K562 (cell line): Measurements from ENCODE around the gene XRCC3. TPM values are rescaled to one million over a fixed set of nuclear protein-coding genes. Genes with fewer than 3 reads are reported as not detected.
"Not testable (repeated sequence)": the region's sequence is repeated elsewhere in the genome, so short reads cannot be mapped to it uniquely, and the experiment has no call there.

Source experiments
- ATAC-seq: fragments of 200-7000 bp; cut with Tn5 transposase; 3 replicates; pipeline ENCODE4 v1.9.1; 2020; ENCODE audit warnings: moderate library complexity
- BruUV-seq: library from RNA; stranded (reverse); fragments of 400-500 nt; replicated peaks from 2 replicates; lab custom pipeline; 2021; lab: Mats Ljungman, UMichigan
- CTCF ChIA-PET: fragments of 300-600 bp; formaldehyde crosslinking; extraction: SDS; loops from one replicate; lab custom pipeline; 2021; ENCODE audit warnings: low intra/inter-chr PET ratio; lab: Yijun Ruan, JAX
- POLR2A ChIA-PET: fragments of 300-600, 350-650 bp; sonication (Branson Sonifier 250); formaldehyde crosslinking; extraction: SDS; loops from one replicate; lab custom pipeline; 2021; ENCODE audit warnings: antibody characterized with exemption, inconsistent platforms; lab: Yijun Ruan, JAX
- DNase-seq, 4 experiments: peaks; one replicate each; pipeline versions ENCODE4 v3.0.0 to v3.0.0-alpha.2; 2011 to 2018; ENCODE audit warnings: low spot score in 3 of 4, mixed read lengths in 3 of 4; ENCODE audit errors: extremely low read depth in 1 of 4
- FAIRE-seq: peaks from 2 replicates; lab custom pipeline; 2011; peaks lifted over from hg19 to GRCh38; lab: Jason Lieb, UNC
- H2AFZ ChIP-seq: 2 replicates; pipeline ENCODE4 v1.6.0; 2011; ENCODE audit warnings: low read depth, low read length, control low read depth, inconsistent platforms
- H3K27ac ChIP-seq: fragments of 200-600 bp; 3 replicates; pipeline ENCODE4 v1.8.0; 2011; ENCODE audit warnings: low read depth, mild to moderate bottlenecking, control low read depth, inconsistent platforms, low read length, moderate library complexity, mixed read lengths; ENCODE audit errors: extremely low read depth
- H3K27me3 ChIP-seq, 2 experiments: fragments of 300-600 bp in 1 of 2; 2 replicates in 1 of 2; 3 replicates in 1 of 2; pipeline versions ENCODE4 v1.6.0 to v1.8.0; 2011; ENCODE audit warnings: inconsistent platforms in 2 of 2, low read length in 2 of 2, mild to moderate bottlenecking in 1 of 2, mixed read lengths in 1 of 2, moderate library complexity in 1 of 2; ENCODE audit not compliant: control insufficient read depth in 2 of 2, insufficient read depth in 2 of 2
- H3K36me3 ChIP-seq: fragments of 300-600 bp; 3 replicates; pipeline ENCODE4 v1.8.0; 2011; ENCODE audit warnings: mild to moderate bottlenecking, low read length, inconsistent platforms; ENCODE audit not compliant: control insufficient read depth, insufficient read depth
- H3K4me1 ChIP-seq, 2 experiments: fragments of 200-600 bp in 1 of 2; replicated peaks in 1 of 2; 2 replicates in 1 of 2; 3 replicates in 1 of 2; pipeline versions ENCODE4 v1.5.1 to v1.8.0; 2011; ENCODE audit warnings: inconsistent platforms in 2 of 2, low read length in 2 of 2, mild to moderate bottlenecking in 1 of 2, mixed read lengths in 1 of 2, moderate library complexity in 1 of 2; ENCODE audit not compliant: control insufficient read depth in 2 of 2, insufficient read depth in 2 of 2
- H3K4me2 ChIP-seq: 2 replicates; pipeline ENCODE4 v1.6.1; 2011; ENCODE audit warnings: low read length, control low read depth, inconsistent platforms, mixed read lengths; ENCODE audit not compliant: insufficient read depth
- H3K4me3 ChIP-seq: fragments of 200-600 bp; sonication (generic), shearing (Covaris generic); 2 replicates; pipeline ENCODE4 v1.5.1; 2016; ENCODE audit warnings: control low read depth, inconsistent platforms
- H3K79me2 ChIP-seq: fragments of 200-600 bp; 3 replicates; pipeline ENCODE4 v1.8.0; 2011; ENCODE audit warnings: low read length, inconsistent platforms; ENCODE audit not compliant: control insufficient read depth, insufficient read depth
- H3K9ac ChIP-seq, 2 experiments: 2 replicates each; pipeline versions ENCODE4 v1.6.0 to v1.6.1; 2011; ENCODE audit warnings: low read depth in 2 of 2, low read length in 2 of 2, control low read depth in 1 of 2, inconsistent platforms in 1 of 2, mild to moderate bottlenecking in 1 of 2, mixed read lengths in 1 of 2; ENCODE audit not compliant: insufficient read depth in 1 of 2
- H3K9me1 ChIP-seq: one replicate; pipeline ENCODE4 v1.6.0; 2011; ENCODE audit warnings: inconsistent platforms, mild to moderate bottlenecking, low read length, moderate library complexity; ENCODE audit not compliant: control insufficient read depth, insufficient read depth
- H3K9me3 ChIP-seq: replicated peaks from 2 replicates; pipeline ENCODE4 v1.5.1; 2011; ENCODE audit warnings: low read depth, low read length, inconsistent platforms; ENCODE audit not compliant: control insufficient read depth, insufficient read depth
- H4K20me1 ChIP-seq: replicated peaks from 2 replicates; pipeline ENCODE4 v1.6.1; 2011; ENCODE audit warnings: low read length, inconsistent platforms, mixed read lengths; ENCODE audit not compliant: control insufficient read depth, insufficient read depth
- BACH1 ChIP-seq: fragments of 200-800 bp; sonication (Bioruptor generic); IDR thresholded peaks from 2 replicates; pipeline ENCODE4 v1.6.1; 2016; ENCODE audit warnings: missing genetic modification characterization, missing compliant biosample characterization
- ETV6 ChIP-seq, 3 experiments: fragments of 150-350 bp in 1 of 3; sonication (generic) in 1 of 3; formaldehyde crosslinking in 1 of 3; IDR thresholded peaks; 2 replicates each; pipeline versions ENCODE4 v1.6.1 to v1.8.0; 2014 to 2022; ENCODE audit warnings: borderline replicate concordance in 2 of 3, low read depth in 2 of 3, antibody characterized with exemption in 1 of 3, low read length in 1 of 3, mild to moderate bottlenecking in 1 of 3, missing genetic modification reagents in 1 of 3
- MCM5 ChIP-seq: fragments of 450-650 bp; IDR thresholded peaks from 2 replicates; pipeline ENCODE4 v1.6.1; 2016; ENCODE audit warnings: low read depth
- MTF1 ChIP-seq: fragments of 250-450 bp; sonication (Bioruptor Pico); IDR thresholded peaks from 2 replicates; pipeline ENCODE4 v1.9.0; 2021; ENCODE audit warnings: moderate library complexity, mild to moderate bottlenecking, inconsistent platforms, borderline replicate concordance
- NFIC ChIP-seq: fragments of 450-650 bp; IDR thresholded peaks from 2 replicates; pipeline ENCODE4 v1.6.1; 2017; ENCODE audit warnings: mild to moderate bottlenecking, inconsistent platforms
- NONO ChIP-seq, 2 experiments: fragments of 200-400 bp in 1 of 2; fragments of 450-650 bp in 1 of 2; formaldehyde crosslinking in 1 of 2; IDR thresholded peaks; 2 replicates each; pipeline ENCODE4 v1.6.1; 2017; ENCODE audit warnings: low read depth in 2 of 2, mild to moderate bottlenecking in 2 of 2, moderate library complexity in 2 of 2, low read length in 1 of 2
- NR2C1 ChIP-seq, 2 experiments: fragments of 450-650 bp; IDR thresholded peaks; 2 replicates each; pipeline ENCODE4 v1.6.1; 2017; ENCODE audit warnings: mild to moderate bottlenecking in 2 of 2, antibody characterized with exemption in 1 of 2, inconsistent platforms in 1 of 2, missing compliant biosample characterization in 1 of 2, missing genetic modification characterization in 1 of 2
- POLR2H ChIP-seq: IDR thresholded peaks from 2 replicates; pipeline ENCODE4 v1.6.1; 2016; ENCODE audit warnings: missing genetic modification characterization, low read depth, mild to moderate bottlenecking, control low read depth, missing compliant biosample characterization, moderate library complexity
- RBM34 ChIP-seq: fragments of 200-400 bp; formaldehyde crosslinking; IDR thresholded peaks from 2 replicates; pipeline ENCODE4 v1.6.1; 2018; ENCODE audit warnings: low read length, borderline replicate concordance; ENCODE audit not compliant: insufficient read depth
- STAG1 ChIP-seq: sonication (generic); formaldehyde crosslinking; IDR thresholded peaks from 2 replicates; pipeline ENCODE4 v1.5.0; 2020; ENCODE audit warnings: missing genetic modification reagents, borderline replicate concordance
- TAF1 ChIP-seq: IDR thresholded peaks from 2 replicates; pipeline ENCODE4 v1.6.1; 2011; ENCODE audit warnings: mild to moderate bottlenecking, low read length, moderate library complexity; ENCODE audit not compliant: insufficient read depth, control insufficient read depth, severe bottlenecking; ENCODE audit errors: extremely low read depth
- TEAD1 ChIP-seq, 2 experiments: fragments of 450-650 bp in 1 of 2; sonication (generic) in 1 of 2; formaldehyde crosslinking; IDR thresholded peaks; 2 replicates each; pipeline versions ENCODE4 v1.4.0 to v1.8.0; 2020 to 2022; ENCODE audit warnings: mild to moderate bottlenecking in 2 of 2, missing genetic modification reagents in 1 of 2
- ZNF133 ChIP-seq: fragments of 250-450 bp; sonication (Bioruptor Pico); IDR thresholded peaks from 2 replicates; pipeline ENCODE4 v1.4.0; 2020; ENCODE audit warnings: mild to moderate bottlenecking
- ZNF212 ChIP-seq: fragments of 450-650 bp; formaldehyde crosslinking; IDR thresholded peaks from 2 replicates; pipeline ENCODE4 v1.4.0; 2020; ENCODE audit warnings: mild to moderate bottlenecking
- WGBS: fragments of 100-300 bp; shearing (Covaris generic); methylation state at CpG from one replicate; pipeline ENCODE4 v1.1.6; 2016; ENCODE audit warnings: low coverage, mixed read lengths; ENCODE audit not compliant: insufficient coverage; ENCODE audit errors: missing lambda C conversion rate; 5-methylcytosine and 5-hydroxymethylcytosine counted together
- in situ Hi-C: fragments of 300-500 bp; cut with MboI; formaldehyde crosslinking; loops from 4 replicates; pipeline ENCODE4 v1.15.0; 2018; ENCODE audit warnings: inconsistent platforms, mixed read lengths
- intact Hi-C: fragments of 100-400 bp; cut with micrococcal nuclease; formaldehyde crosslinking; loops from 2 replicates; pipeline ENCODE4 v1.14.2; 2022
- polyA plus RNA-seq, 8 experiments: library from polyadenylated mRNA; depleted of rRNA in 4 of 8; stranded (reverse) in 5 of 8; unstranded in 3 of 8; fragments of >200 nt; fragmentation: Nextera tagmentation in 2 of 8; fragmentation: Illumina TruSeq in 1 of 8; extraction: Ambion mirVana in 2 of 8; extraction: Trizol in 1 of 8; gene quantifications; 2 replicates each; pipeline versions ENCODE4 v1.2.1 to v1.2.3, GENCODE V29; 2011 to 2014; ENCODE audit warnings: inconsistent platforms in 1 of 8, missing spikeins in 1 of 8
- total RNA-seq, 7 experiments: library from RNA; depleted of rRNA in 6 of 7; stranded (reverse); fragments of >200 nt in 6 of 7; fragmentation: Illumina TruSeq in 2 of 7; extraction: Trizol in 2 of 7; gene quantifications; 2 replicates each; pipeline versions ENCODE4 v1.2.1 to v1.2.3, GENCODE V29; 2011 to 2021; ENCODE audit warnings: low replicate concordance in 1 of 7
- TF ChIP-seq, protein P1 (sequence below), 2 experiments: fragments of 450-650 bp; conservative IDR thresholded peaks; 2 replicates each; pipeline ENCODE4 v1.6.1; 2017; ENCODE audit warnings: mild to moderate bottlenecking in 2 of 2, moderate library complexity in 2 of 2

XRCC3 gene
- total and polyA plus RNA-seq, 9 of the 15 experiments (the other 6 are each of a cell fraction or from before 2014, with no cell fraction given) = 0.34 to 59.3 (median 30.3) TPM

DNA sequence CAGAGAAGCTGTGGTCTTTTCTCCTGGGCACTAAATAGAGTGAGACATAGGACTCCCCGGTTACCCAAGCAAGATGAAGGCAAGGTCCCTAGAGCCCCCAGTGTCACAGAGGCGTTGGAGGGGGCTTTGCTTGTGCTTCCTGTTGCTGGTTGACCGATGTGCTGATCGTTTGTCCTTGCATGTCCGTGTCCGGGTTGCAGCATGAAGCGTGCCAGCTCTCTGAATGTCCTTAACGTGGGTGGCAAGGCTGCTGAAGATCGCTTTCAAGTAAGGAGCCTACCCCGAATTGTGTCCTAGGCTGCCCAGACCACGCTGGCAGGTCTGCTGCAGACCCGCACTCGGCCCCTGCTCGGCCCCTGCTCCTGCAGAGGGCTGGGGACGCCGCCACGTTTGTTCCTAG, 23.1 kb downstream of the XRCC3 start:
- ChIA-PET CTCF (no interaction called here), POLR2A (no interaction called here)
- no peaks in the 10 kb centered on the region for H3K9me1 ChIP-seq
- H3K27me3 ChIP-seq = no peaks in the 10 kb centered on the region
- BruUV-seq = no TSS peak
- H3K27ac ChIP-seq = no peak overlapping the region
- H3K79me2 ChIP-seq = no peaks in the 10 kb centered on the region
- H3K4me1 ChIP-seq = peaks cover 0 to 8% of the 10 kb centered on the region in 2 experiments; a peak in 2 of 5 replicates
- in situ Hi-C loops = no loop called here
- TF ChIP-seq MTF1 (CRISPR knock-in tag) = no peak
- no peak for TF ChIP-seq TEAD1 (CRISPR knock-in tag; IDR thresholded peaks at IDR 0.05)
- no peak for TF ChIP-seq BACH1 (tag)
- TF ChIP-seq RBM34 = no peak
- TF ChIP-seq ZNF133 = no peak
- no peak for TF ChIP-seq POLR2H (tag)
- TF ChIP-seq TAF1 = no peak
- TF ChIP-seq MCM5 = no peak
- no peak for TF ChIP-seq STAG1
- no peak for TF ChIP-seq NFIC
- no peak for TF ChIP-seq ETV6 (IDR thresholded peaks at IDR 0.05; ENCODE audit: borderline replicate concordance in 1 of 2, low read depth in 2 of 2, low read length in 1 of 2)
- TF ChIP-seq ETV6 (CRISPR knock-in tag; IDR thresholded peaks at IDR 0.05; ENCODE audit: borderline replicate concordance) = no peak
- TF ChIP-seq ZNF212 (CRISPR knock-in tag) = no peak
- TF ChIP-seq NONO (IDR thresholded peaks at IDR 0.05; ENCODE audit: low read depth in 2 of 2, low read length in 1 of 2) = no peak
- TF ChIP-seq, protein P1, sequence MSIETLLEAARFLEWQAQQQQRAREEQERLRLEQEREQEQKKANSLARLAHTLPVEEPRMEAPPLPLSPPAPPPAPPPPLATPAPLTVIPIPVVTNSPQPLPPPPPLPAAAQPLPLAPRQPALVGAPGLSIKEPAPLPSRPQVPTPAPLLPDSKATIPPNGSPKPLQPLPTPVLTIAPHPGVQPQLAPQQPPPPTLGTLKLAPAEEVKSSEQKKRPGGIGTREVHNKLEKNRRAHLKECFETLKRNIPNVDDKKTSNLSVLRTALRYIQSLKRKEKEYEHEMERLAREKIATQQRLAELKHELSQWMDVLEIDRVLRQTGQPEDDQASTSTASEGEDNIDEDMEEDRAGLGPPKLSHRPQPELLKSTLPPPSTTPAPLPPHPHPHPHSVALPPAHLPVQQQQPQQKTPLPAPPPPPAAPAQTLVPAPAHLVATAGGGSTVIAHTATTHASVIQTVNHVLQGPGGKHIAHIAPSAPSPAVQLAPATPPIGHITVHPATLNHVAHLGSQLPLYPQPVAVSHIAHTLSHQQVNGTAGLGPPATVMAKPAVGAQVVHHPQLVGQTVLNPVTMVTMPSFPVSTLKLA (conservative IDR thresholded peaks at IDR 0.05) = no peak
- TF ChIP-seq NR2C1 (IDR thresholded peaks at IDR 0.05) = no peak
- TF ChIP-seq NR2C1 (tag; IDR thresholded peaks at IDR 0.05) = no peak
- ATAC-seq (no peak), DNase-seq (no peak), FAIRE-seq (no peak)
- no peak overlapping the region for H3K4me2 ChIP-seq
- H3K9me3 ChIP-seq = no peaks in the 10 kb centered on the region
- no peak overlapping the region for H3K4me3 ChIP-seq
- no peak overlapping the region for H2AFZ ChIP-seq
- H3K9ac ChIP-seq = no peak overlapping the region
- H4K20me1 ChIP-seq = no peaks in the 10 kb centered on the region; the same call in 1 of the 2 replicates
- H3K36me3 ChIP-seq = peaks cover 57% of the 10 kb centered on the region; the same call in 2 of the 3 replicates
- intact Hi-C loops = no loop called here
- 88% methylated on average over 14 of the region's 17 CpGs for WGBS

GRCh38 chr14:103691655-103692054, 23.6 kb downstream of the XRCC3 start:
- CTCF ChIA-PET, in situ Hi-C loops, H3K27me3 ChIP-seq, H3K9me3 ChIP-seq, intact Hi-C loops, H4K20me1 ChIP-seq, BruUV-seq, H3K4me3 ChIP-seq, H3K9me1 ChIP-seq, H3K27ac ChIP-seq, DNase-seq, H3K9ac ChIP-seq, H2AFZ ChIP-seq, H3K79me2 ChIP-seq, FAIRE-seq, ATAC-seq, H3K4me2 ChIP-seq, H3K4me1 ChIP-seq: not testable (repeated sequence)
- H3K36me3 ChIP-seq = peaks cover 57% of the 10 kb centered on the region; the same call in 2 of the 3 replicates
- 79% methylated on average over 5 of the region's 5 CpGs for WGBS
- POLR2A ChIA-PET = interaction anchor here (1.2 kb wide), 1 partner anchor 12 kb away, joined by 3 read pairs; no protein-coding TSS in a partner anchor
